Fibroblast of villous mesenchyme (primary cell): Measurements from ENCODE around the gene HCRTR2. TPM values are rescaled to one million over a fixed set of nuclear protein-coding genes. Genes with fewer than 3 reads are reported as not detected.

Experiments
- DNase-seq: peaks from one replicate; pipeline ENCODE4 v3.0.0-alpha.2; 2010; ENCODE audit warnings: low read depth
- H3K4me3 ChIP-seq: 2 replicates; pipeline ENCODE4 v1.5.1; 2011; ENCODE audit warnings: low read depth, mild to moderate bottlenecking, low read length
- CTCF ChIP-seq: IDR thresholded peaks from 2 replicates; pipeline ENCODE4 v1.5.1; 2012; ENCODE audit warnings: low read depth, mild to moderate bottlenecking, low read length; ENCODE audit not compliant: insufficient read depth
- total RNA-seq: library from RNA; depleted of rRNA; stranded (reverse); fragments of >200 nt; gene quantifications from 2 replicates; pipeline ENCODE4 v1.2.3, GENCODE V29; 2012

The HCRTR2 gene
- total RNA-seq, 1 donor = not detected

GRCh38 chr6:55319961-55320695, 145.8 kb downstream of the HCRTR2 start:
- TF ChIP-seq CTCF = no peak
- no peak for DNase-seq
- H3K4me3 ChIP-seq = no peak overlapping the region

- TF ChIP-seq CTCF = no peak
- H3K4me3 ChIP-seq = no peak overlapping the region
- no peak for DNase-seq
Measured at GRCh38 chr6:55320696-55321086, 146.4 kb downstream of the HCRTR2 start.

GRCh38 chr6:55327169-55327568, 152.9 kb downstream of the HCRTR2 start, which contains the start of gene GFRAL:
GFRAL (plus strand) TSS chr6:55327469; CDS start chr6:55327555, 86 bp downstream.
- no peak within 1 kb of the TSS for H3K4me3 ChIP-seq
- no peak for DNase-seq
- TF ChIP-seq CTCF = no peak

Other genes starting within 250 kb of the HCRTR2 start
- not detected in 2 replicates for gene GFRAL, start 153.0 kb downstream of the HCRTR2 start, total RNA-seq